Activated CD4-positive, alpha-beta T cell treated with anti-CD3 and anti-CD28 coated beads, Interleukin-2, amount 10 ng/mL, durations not matched to agents 24 days and 14 days (primary cell): ENCODE data around the gene CACNA2D3. TPM values are rescaled to one million over a fixed set of nuclear protein-coding genes. Genes with fewer than 3 reads are reported as not detected.

Source experiments
- DNase-seq: peaks from one replicate; pipeline ENCODE4 v3.0.0; 2022
- H3K27ac Mint-ChIP-seq: one replicate; pipeline ENCODE4 v1.8.0; 2022; ENCODE audit warnings: mild to moderate bottlenecking, mixed read lengths
- H3K27me3 Mint-ChIP-seq: one replicate; pipeline ENCODE4 v1.8.0; 2022; ENCODE audit warnings: mixed read lengths
- H3K36me3 Mint-ChIP-seq: one replicate; pipeline ENCODE4 v1.8.0; 2022; ENCODE audit warnings: low read depth, mild to moderate bottlenecking, mixed read lengths
- H3K4me1 Mint-ChIP-seq: one replicate; pipeline ENCODE4 v1.8.0; 2021; ENCODE audit warnings: mixed read lengths
- H3K4me3 Mint-ChIP-seq: one replicate; pipeline ENCODE4 v1.8.0; 2022; ENCODE audit warnings: mild to moderate bottlenecking, moderate library complexity, mixed read lengths
- H3K9me3 Mint-ChIP-seq: one replicate; pipeline ENCODE4 v1.8.0; 2021; ENCODE audit warnings: mixed read lengths
- intact Hi-C: fragments of 100-400 bp; cut with micrococcal nuclease; formaldehyde crosslinking; loops from one replicate; pipeline ENCODE4 v1.15.1; 2023
- total RNA-seq: library from RNA; stranded (reverse); gene quantifications from 2 replicates; pipeline ENCODE4 v1.2.3, GENCODE V29; 2022

CACNA2D3 gene
- total RNA-seq, 1 donor from 2014 or later, result not detected

DNA sequence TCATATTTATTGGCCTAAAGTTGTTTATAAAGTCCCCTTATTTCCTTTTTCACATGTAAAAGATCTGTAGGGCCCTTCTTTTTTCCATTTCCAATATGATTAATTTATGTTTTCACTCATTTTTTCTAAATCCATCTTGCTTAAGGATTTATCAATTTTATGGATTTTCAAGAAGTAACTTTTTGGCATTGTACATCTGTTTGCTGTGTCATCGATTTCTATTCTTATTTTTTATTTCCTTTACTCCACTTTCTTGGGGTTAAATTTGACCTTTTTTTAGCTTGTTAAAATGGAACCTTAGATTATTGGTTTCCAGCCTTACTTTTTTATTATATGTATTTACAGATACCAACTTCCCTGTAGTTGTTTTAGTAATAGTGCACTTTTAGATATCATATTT lies 597.6 kb downstream of the CACNA2D3 start:
- no peak for DNase-seq
- no peak overlapping the region for H3K4me3 Mint-ChIP-seq
- no peak overlapping the region for H3K27ac Mint-ChIP-seq
- H3K27me3 Mint-ChIP-seq, result no peaks in the 10 kb centered on the region
- H3K9me3 Mint-ChIP-seq, result peaks cover 11% of the 10 kb centered on the region
- intact Hi-C loops, result no loop called here
- H3K36me3 Mint-ChIP-seq, result no peaks in the 10 kb centered on the region
- no peaks in the 10 kb centered on the region for H3K4me1 Mint-ChIP-seq

DNA sequence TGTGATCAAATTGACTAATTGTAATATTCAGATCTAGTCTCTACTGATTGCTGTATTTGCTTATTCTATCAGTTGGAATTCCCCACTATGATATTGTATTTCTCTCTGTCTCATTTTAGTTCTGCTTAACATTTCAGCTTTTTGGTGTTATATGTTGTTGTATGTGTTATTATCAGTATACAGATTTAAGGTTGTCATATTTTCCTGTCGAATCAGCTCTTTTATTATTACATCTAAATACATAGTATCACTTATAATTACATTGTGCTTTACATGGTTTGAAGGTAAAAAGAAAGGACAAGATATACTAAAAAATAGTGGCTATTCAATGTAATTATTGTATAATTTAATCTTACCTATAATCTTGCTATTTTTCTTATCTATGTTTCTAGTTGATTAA lies 598.3 kb downstream of the CACNA2D3 start:
- H3K27me3 Mint-ChIP-seq, result no peaks in the 10 kb centered on the region
- intact Hi-C loops, result no loop called here
- H3K27ac Mint-ChIP-seq, result no peak overlapping the region
- peaks cover 15% of the 10 kb centered on the region for H3K9me3 Mint-ChIP-seq
- no peak overlapping the region for H3K4me3 Mint-ChIP-seq
- H3K36me3 Mint-ChIP-seq, result no peaks in the 10 kb centered on the region
- no peak for DNase-seq
- no peaks in the 10 kb centered on the region for H3K4me1 Mint-ChIP-seq

DNA sequence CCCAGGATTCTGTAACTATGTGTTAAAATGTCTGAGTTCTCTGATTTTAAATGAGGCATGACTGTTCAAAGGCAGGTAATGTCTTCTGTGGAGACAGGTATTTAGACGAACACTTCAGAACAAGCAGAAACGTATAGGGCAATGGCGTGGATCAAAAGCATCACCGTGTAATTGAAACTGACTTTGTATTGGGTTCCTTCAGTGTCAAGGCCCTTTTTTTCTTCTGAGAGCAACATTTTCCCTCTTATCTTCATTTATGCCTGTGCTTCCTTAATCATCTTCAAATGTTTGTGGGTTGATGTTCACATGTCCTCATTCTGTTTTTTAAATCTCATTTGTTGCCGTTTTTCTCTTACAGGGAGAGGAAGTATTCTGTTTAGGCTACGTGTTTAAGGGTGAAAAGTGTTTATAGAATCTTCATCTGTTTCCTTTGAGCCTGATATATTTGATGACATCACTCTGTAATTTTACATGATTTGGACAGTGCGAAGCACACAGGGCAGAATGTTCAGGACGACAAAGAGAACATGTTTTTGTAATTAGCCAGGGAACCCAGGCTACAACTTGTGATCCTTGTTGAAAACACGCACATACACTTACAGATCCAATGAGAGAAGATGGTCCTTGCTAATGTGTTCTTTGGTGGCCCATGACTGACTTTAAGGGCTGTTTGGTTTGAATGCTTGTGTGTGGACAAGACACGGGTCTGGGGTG lies 609.5 kb downstream of the CACNA2D3 start:
- Mint-ChIP-seq H3K4me1 (no peaks in the 10 kb centered on the region), H3K27ac (no peak overlapping the region), H3K9me3 (peaks cover 2% of the 10 kb centered on the region), H3K36me3 (no peaks in the 10 kb centered on the region), H3K4me3 (no peak overlapping the region), H3K27me3 (no peaks in the 10 kb centered on the region)
- intact Hi-C loops, result no loop called here
- DNase-seq, result no peak

DNA sequence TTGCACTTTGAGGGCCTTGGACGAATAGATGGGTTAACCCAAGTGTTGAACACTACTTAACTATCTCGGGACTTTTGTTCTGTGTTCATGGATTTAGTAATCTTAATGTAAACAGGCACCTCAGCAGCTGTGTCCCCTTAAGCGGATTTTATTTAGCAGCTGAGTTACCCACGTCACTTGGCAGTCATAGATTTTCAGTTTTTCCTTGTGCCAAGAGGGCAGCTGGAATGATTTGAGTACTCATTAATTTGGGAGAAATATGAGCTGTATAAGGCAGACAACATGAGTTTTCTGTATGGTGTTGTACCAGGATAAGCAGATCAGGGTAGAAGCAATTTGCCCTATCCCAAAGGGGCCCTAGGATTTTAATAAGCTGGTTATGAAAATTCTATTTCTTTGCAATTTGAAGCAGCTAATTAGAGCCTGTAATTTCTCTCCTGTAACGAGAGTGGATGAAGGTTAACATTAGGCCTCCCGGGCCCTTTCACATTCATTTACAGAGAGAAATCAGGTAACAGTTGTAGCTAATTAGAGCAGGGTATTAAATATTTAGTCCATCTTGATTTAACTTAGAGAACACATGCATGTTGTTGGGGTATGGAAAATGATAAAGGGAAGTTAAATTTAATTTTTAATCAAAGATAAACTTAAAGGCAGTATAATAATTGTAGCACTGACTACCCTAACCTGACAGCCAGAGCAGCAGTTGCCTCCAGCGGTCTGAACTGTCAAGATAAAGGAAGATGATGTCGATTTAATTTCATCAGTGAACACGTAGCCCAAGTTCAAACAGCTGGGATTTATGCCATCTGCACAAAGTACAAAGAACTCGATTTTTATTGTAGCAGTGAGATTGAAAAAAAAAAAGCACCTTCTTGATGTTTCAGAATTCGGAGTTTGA lies 611.0 kb downstream of the CACNA2D3 start:
- no peak for DNase-seq
- no peaks in the 10 kb centered on the region for H3K4me1 Mint-ChIP-seq
- intact Hi-C loops, result no loop called here
- H3K36me3 Mint-ChIP-seq, result no peaks in the 10 kb centered on the region
- no peak overlapping the region for H3K27ac Mint-ChIP-seq
- peaks cover 2% of the 10 kb centered on the region for H3K9me3 Mint-ChIP-seq
- no peaks in the 10 kb centered on the region for H3K27me3 Mint-ChIP-seq
- no peak overlapping the region for H3K4me3 Mint-ChIP-seq

GRCh38 chr3:54736459-54736858 lies 614.1 kb downstream of the CACNA2D3 start:
- Mint-ChIP-seq H3K36me3 (no peaks in the 10 kb centered on the region), H3K9me3 (no peaks in the 10 kb centered on the region), H3K27me3 (no peaks in the 10 kb centered on the region), H3K4me1 (no peaks in the 10 kb centered on the region), H3K27ac (no peak overlapping the region), H3K4me3 (no peak overlapping the region)
- intact Hi-C loops, result no loop called here
- DNase-seq, result no peak

- Mint-ChIP-seq H3K36me3 (no peaks in the 10 kb centered on the region), H3K4me3 (no peak overlapping the region), H3K9me3 (no peaks in the 10 kb centered on the region), H3K4me1 (no peaks in the 10 kb centered on the region), H3K27me3 (no peaks in the 10 kb centered on the region), H3K27ac (no peak overlapping the region)
- intact Hi-C loops, result no loop called here
- DNase-seq, result no peak
Measured at GRCh38 chr3:54743755-54744154, 621.4 kb downstream of the CACNA2D3 start.

GRCh38 chr3:54744291-54744690 lies 621.9 kb downstream of the CACNA2D3 start:
- H3K4me3 Mint-ChIP-seq, result no peak overlapping the region
- no peaks in the 10 kb centered on the region for H3K27me3 Mint-ChIP-seq
- no peak overlapping the region for H3K27ac Mint-ChIP-seq
- no peaks in the 10 kb centered on the region for H3K9me3 Mint-ChIP-seq
- H3K4me1 Mint-ChIP-seq, result no peaks in the 10 kb centered on the region
- no peaks in the 10 kb centered on the region for H3K36me3 Mint-ChIP-seq
- no peak for DNase-seq
- intact Hi-C loops, result no loop called here

DNA sequence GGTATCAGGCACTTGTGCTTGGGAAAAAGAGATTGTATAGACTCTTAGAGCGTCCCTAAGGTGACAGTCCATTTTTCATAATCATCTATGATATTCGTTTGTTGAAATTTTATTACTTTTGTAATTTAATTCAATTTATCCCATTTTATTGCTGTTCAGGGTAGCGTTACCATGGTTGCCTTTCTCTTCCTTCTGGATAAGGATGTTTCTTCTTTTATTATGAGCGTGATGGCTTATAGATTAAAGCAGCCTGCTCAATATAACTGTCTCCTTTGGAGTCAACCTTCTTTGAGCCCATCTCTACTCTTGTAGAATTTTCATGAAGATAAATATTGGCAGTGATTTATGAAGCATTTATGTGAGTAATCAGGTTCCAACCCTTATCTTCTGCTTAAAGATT lies 623.5 kb downstream of the CACNA2D3 start:
- Mint-ChIP-seq H3K9me3 (no peaks in the 10 kb centered on the region), H3K27ac (no peak overlapping the region), H3K4me1 (no peaks in the 10 kb centered on the region), H3K36me3 (no peaks in the 10 kb centered on the region), H3K4me3 (no peak overlapping the region), H3K27me3 (no peaks in the 10 kb centered on the region)
- intact Hi-C loops, result no loop called here
- no peak for DNase-seq

- no peak for DNase-seq
- H3K4me1 Mint-ChIP-seq, result no peaks in the 10 kb centered on the region
Measured at GRCh38 chr3:54746722-54747121, 624.4 kb downstream of the CACNA2D3 start.

GRCh38 chr3:54755756-54756155 lies 633.4 kb downstream of the CACNA2D3 start:
- no peak for DNase-seq
- intact Hi-C loops, result no loop called here
- Mint-ChIP-seq H3K36me3 (no peaks in the 10 kb centered on the region), H3K9me3 (no peaks in the 10 kb centered on the region), H3K27me3 (no peaks in the 10 kb centered on the region), H3K27ac (no peak overlapping the region), H3K4me3 (no peak overlapping the region), H3K4me1 (no peaks in the 10 kb centered on the region)

More at GRCh38 chr3:54746722-54747121, 624.4 kb downstream of the CACNA2D3 start:
- H3K36me3 Mint-ChIP-seq, result no peaks in the 10 kb centered on the region
- no peak overlapping the region for H3K27ac Mint-ChIP-seq
- H3K4me3 Mint-ChIP-seq, result no peak overlapping the region
- H3K27me3 Mint-ChIP-seq, result no peaks in the 10 kb centered on the region
- no peaks in the 10 kb centered on the region for H3K9me3 Mint-ChIP-seq
- intact Hi-C loops, result no loop called here

DNA sequence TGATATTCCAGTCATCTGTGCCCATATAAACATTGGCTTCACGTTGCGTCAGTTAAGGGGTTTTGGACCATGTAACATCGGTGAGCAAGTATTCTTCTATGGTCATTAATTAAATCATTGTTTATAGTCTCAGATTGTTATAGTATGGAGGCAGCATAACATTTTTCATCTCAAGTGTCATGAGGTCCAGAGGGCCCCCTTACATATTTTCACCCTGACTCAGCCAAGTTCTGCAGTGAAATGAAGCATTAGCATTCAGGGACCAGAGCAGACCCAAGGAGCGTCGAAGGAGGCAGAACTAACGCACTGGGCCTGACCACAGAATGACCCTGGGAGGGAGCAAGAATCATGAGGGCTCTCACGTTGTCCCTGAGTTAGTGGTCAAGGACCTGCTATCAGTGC lies 634.0 kb downstream of the CACNA2D3 start:
- H3K27ac Mint-ChIP-seq, result no peak overlapping the region
- H3K27me3 Mint-ChIP-seq, result no peaks in the 10 kb centered on the region
- no peaks in the 10 kb centered on the region for H3K36me3 Mint-ChIP-seq
- no peak for DNase-seq
- no peak overlapping the region for H3K4me3 Mint-ChIP-seq
- intact Hi-C loops, result no loop called here
- H3K9me3 Mint-ChIP-seq, result no peaks in the 10 kb centered on the region
- H3K4me1 Mint-ChIP-seq, result no peaks in the 10 kb centered on the region

DNA sequence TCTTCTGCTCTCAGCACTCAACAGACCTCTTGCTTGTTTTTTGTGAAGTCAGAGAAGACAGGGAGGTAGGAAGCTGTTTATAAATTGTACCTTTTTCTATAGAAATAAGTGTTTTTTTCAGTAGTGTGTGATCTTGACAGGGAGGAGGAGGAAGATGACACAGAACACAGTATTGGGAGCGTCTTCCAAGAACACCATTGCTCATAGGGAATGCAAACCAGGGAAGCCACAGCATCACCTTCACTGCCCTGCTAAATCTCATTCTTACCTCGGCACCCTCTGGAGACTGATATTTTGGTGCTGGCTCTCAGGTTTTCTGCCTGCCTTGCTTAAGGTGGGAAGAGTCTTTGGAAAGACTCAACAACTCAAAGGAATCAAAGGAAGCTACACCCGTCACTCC lies 636.1 kb downstream of the CACNA2D3 start:
- H3K27ac Mint-ChIP-seq, result no peak overlapping the region
- no peaks in the 10 kb centered on the region for H3K36me3 Mint-ChIP-seq
- intact Hi-C loops, result no loop called here
- no peaks in the 10 kb centered on the region for H3K4me1 Mint-ChIP-seq
- no peaks in the 10 kb centered on the region for H3K9me3 Mint-ChIP-seq
- H3K27me3 Mint-ChIP-seq, result no peaks in the 10 kb centered on the region
- H3K4me3 Mint-ChIP-seq, result no peak overlapping the region
- DNase-seq, result no peak

- no peaks in the 10 kb centered on the region for H3K27me3 Mint-ChIP-seq
- H3K9me3 Mint-ChIP-seq, result no peaks in the 10 kb centered on the region
- H3K36me3 Mint-ChIP-seq, result no peaks in the 10 kb centered on the region
- H3K27ac Mint-ChIP-seq, result no peak overlapping the region
- H3K4me3 Mint-ChIP-seq, result no peak overlapping the region
- intact Hi-C loops, result no loop called here
- no peaks in the 10 kb centered on the region for H3K4me1 Mint-ChIP-seq
- no peak for DNase-seq
Measured at GRCh38 chr3:54759166-54759565, 636.8 kb downstream of the CACNA2D3 start.

DNA sequence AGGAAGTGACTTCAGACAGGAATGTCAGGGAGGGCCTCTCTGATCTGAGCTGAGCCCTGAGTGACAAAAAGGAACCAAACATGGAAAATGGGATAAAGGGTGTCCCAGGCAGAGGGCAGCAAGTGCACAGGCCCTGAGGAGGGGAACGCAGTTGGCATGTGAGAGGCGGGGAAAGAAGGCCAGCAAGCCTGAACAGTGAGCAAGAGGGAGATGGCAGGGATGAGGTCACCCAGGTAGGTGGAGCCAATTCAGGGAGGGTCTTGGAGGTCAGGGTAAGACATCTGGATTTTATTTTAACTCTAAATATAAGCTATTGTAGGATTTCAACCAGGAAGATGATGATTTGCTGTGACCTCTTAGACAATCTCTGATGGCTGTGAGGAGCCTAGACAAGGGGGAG lies 637.8 kb downstream of the CACNA2D3 start:
- H3K27ac Mint-ChIP-seq, result no peak overlapping the region
- intact Hi-C loops, result no loop called here

More for the DNA sequence above, 637.8 kb downstream of the CACNA2D3 start:
- Mint-ChIP-seq H3K36me3 (no peaks in the 10 kb centered on the region), H3K9me3 (no peaks in the 10 kb centered on the region), H3K4me1 (no peaks in the 10 kb centered on the region), H3K27me3 (no peaks in the 10 kb centered on the region), H3K4me3 (no peak overlapping the region)
- DNase-seq, result no peak
